GM23338 (cell line): ENCODE results near the gene RIF1. TPM values are rescaled to one million over a fixed set of nuclear protein-coding genes. Genes with fewer than 3 reads are reported as not detected.
"Not testable (repeated sequence)": the region's sequence is repeated elsewhere in the genome, so short reads cannot be mapped to it uniquely, and the experiment has no call there.

Experiments
- ATAC-seq: fragments of 200-7000 bp; cut with Tn5 transposase; 3 replicates; pipeline ENCODE4 v1.9.1; 2020
- DNase-seq: peaks from one replicate; pipeline ENCODE4 v3.0.0-alpha.2; 2015; ENCODE audit warnings: low spot score
- H2AFZ ChIP-seq: fragments of 200-600 bp; sonication (generic); 2 replicates; pipeline ENCODE4 v1.8.0; 2016; ENCODE audit warnings: antibody characterized with exemption, mild to moderate bottlenecking, moderate library complexity
- H3F3A ChIP-seq: fragments of 200-600 bp; sonication (generic); replicated peaks from 2 replicates; pipeline ENCODE4 v1.8.0; 2017; ENCODE audit warnings: antibody characterized with exemption, mixed run types, low read depth
- H3K27ac ChIP-seq: fragments of 200-600 bp; sonication (generic); 2 replicates; pipeline ENCODE4 v1.6.1; 2016; ENCODE audit warnings: low read depth
- H3K27me3 ChIP-seq: fragments of 200-600 bp; sonication (generic); 2 replicates; pipeline ENCODE4 v1.8.0; 2016; ENCODE audit warnings: mild to moderate bottlenecking, mixed run types, moderate library complexity; ENCODE audit not compliant: insufficient read depth
- H3K36me3 ChIP-seq: fragments of 200-600 bp; sonication (generic); 2 replicates; pipeline ENCODE4 v1.8.0; 2016; ENCODE audit warnings: mild to moderate bottlenecking; ENCODE audit not compliant: insufficient read depth
- H3K4me1 ChIP-seq: fragments of 200-600 bp; sonication (generic); 2 replicates; pipeline ENCODE4 v1.8.0; 2016; ENCODE audit warnings: mild to moderate bottlenecking, moderate library complexity; ENCODE audit not compliant: insufficient read depth
- H3K4me2 ChIP-seq: fragments of 200-600 bp; sonication (generic); 2 replicates; pipeline ENCODE4 v1.7.1; 2017; ENCODE audit warnings: mixed run types
- H3K4me3 ChIP-seq: fragments of 200-600 bp; sonication (generic); 2 replicates; pipeline ENCODE4 v1.6.1; 2016; ENCODE audit warnings: mixed run types
- H3K79me2 ChIP-seq: fragments of 200-600 bp; sonication (generic); replicated peaks from 2 replicates; pipeline ENCODE4 v1.8.0; 2017; ENCODE audit warnings: mild to moderate bottlenecking; ENCODE audit not compliant: insufficient read depth
- H3K9me2 ChIP-seq: fragments of 200-600 bp; sonication (generic); 2 replicates; pipeline ENCODE4 v1.8.0; 2017; ENCODE audit not compliant: insufficient read depth
- H4K20me1 ChIP-seq: fragments of 200-600 bp; sonication (generic); replicated peaks from 2 replicates; pipeline ENCODE4 v1.8.0; 2017; ENCODE audit warnings: mild to moderate bottlenecking; ENCODE audit not compliant: insufficient read depth
- H3K27ac Mint-ChIP-seq: 2 replicates; pipeline ENCODE4 v1.8.0; 2020; ENCODE audit warnings: inconsistent platforms, mild to moderate bottlenecking, moderate library complexity, mixed read lengths
- H3K27me3 Mint-ChIP-seq: 3 replicates; pipeline ENCODE4 v1.8.0; 2022; ENCODE audit warnings: low read depth, mild to moderate bottlenecking, moderate library complexity, mixed read lengths, inconsistent platforms; ENCODE audit not compliant: insufficient read depth, poor library complexity
- H3K36me3 Mint-ChIP-seq: 3 replicates; pipeline ENCODE4 v1.8.0; 2021; ENCODE audit warnings: low read depth, mild to moderate bottlenecking, inconsistent platforms, moderate library complexity, mixed read lengths
- H3K4me1 Mint-ChIP-seq: 3 replicates; pipeline ENCODE4 v1.8.0; 2020; ENCODE audit warnings: mild to moderate bottlenecking, inconsistent platforms, mixed read lengths
- H3K4me3 Mint-ChIP-seq: 3 replicates; pipeline ENCODE4 v1.8.0; 2021; ENCODE audit warnings: moderate library complexity, mild to moderate bottlenecking, inconsistent platforms, mixed read lengths
- H3K9me3 Mint-ChIP-seq: 3 replicates; pipeline ENCODE4 v1.8.0; 2020; ENCODE audit warnings: moderate library complexity, mild to moderate bottlenecking, inconsistent platforms, mixed read lengths
- CREB1 ChIP-seq: fragments of 250-450 bp; sonication (Bioruptor Pico); IDR thresholded peaks from 2 replicates; pipeline ENCODE4 v1.5.0; 2020; ENCODE audit warnings: low read depth, mild to moderate bottlenecking, moderate library complexity
- CTCF ChIP-seq, 2 experiments: fragments of 200-600 bp in 1 of 2; sonication (generic) in 1 of 2; conservative IDR thresholded peaks; 2 replicates each; pipeline versions ENCODE4 v1.5.1 to v1.6.1; 2016 to 2017; ENCODE audit warnings: antibody characterized with exemption in 2 of 2, low read depth in 2 of 2, mild to moderate bottlenecking in 2 of 2, moderate library complexity in 1 of 2
- EZH2 ChIP-seq: fragments of 200-600 bp; sonication (generic); IDR thresholded peaks from one replicate; pipeline ENCODE4 v1.8.0; 2017; ENCODE audit warnings: antibody characterized with exemption, mild to moderate bottlenecking, low read depth; ENCODE audit not compliant: unreplicated experiment
- STAT1 ChIP-seq: IDR thresholded peaks from one replicate; pipeline ENCODE4 v1.6.1; 2016; ENCODE audit warnings: antibody characterized with exemption; ENCODE audit not compliant: unreplicated experiment
- ZNF462 ChIP-seq: fragments of 250-450 bp; sonication (Bioruptor Pico); IDR thresholded peaks from 2 replicates; pipeline ENCODE4 v1.5.0; 2020; ENCODE audit warnings: mild to moderate bottlenecking, moderate library complexity
- polyA plus RNA-seq: library from polyadenylated mRNA; unstranded; fragments of >200 nt; fragmentation: Nextera tagmentation; extraction: Ambion mirVana; gene quantifications from 2 replicates; pipeline ENCODE4 v1.2.1, GENCODE V29; 2016
- total RNA-seq: library from RNA; depleted of rRNA; stranded (reverse); fragments of >200 nt; shearing (Covaris generic); gene quantifications from 2 replicates; pipeline ENCODE4 v1.2.3, GENCODE V29; 2014

RIF1 gene
- total and polyA plus RNA-seq, 2 experiments from 2014 or later, result 68.5 to 134 TPM

- H4K20me1 ChIP-seq, result peaks cover 47% of the 10 kb centered on the region
- no peak for ATAC-seq
- Mint-ChIP-seq H3K4me3 (no peak overlapping the region), H3K9me3 (no peaks in the 10 kb centered on the region), H3K27me3 (no peaks in the 10 kb centered on the region), H3K27ac (no peak overlapping the region), H3K36me3 (peaks cover 93% of the 10 kb centered on the region), H3K4me1 (no peaks in the 10 kb centered on the region)
- peaks cover 100% of the 10 kb centered on the region for H3K79me2 ChIP-seq
- H3F3A ChIP-seq, result peaks cover 5% of the 10 kb centered on the region; the same call in 1 of the 2 replicates
- DNase-seq, result no peak
- no peaks in the 10 kb centered on the region for H3K9me2 ChIP-seq
- no peak overlapping the region for H3K4me2 ChIP-seq
- no peak overlapping the region for H3K4me3 ChIP-seq
- H3K36me3 ChIP-seq, result peaks cover 90% of the 10 kb centered on the region
- H2AFZ ChIP-seq, result no peak overlapping the region
- no peak for TF ChIP-seq CREB1
- no peak for TF ChIP-seq CTCF (conservative IDR thresholded peaks at IDR 0.05; ENCODE audit: low read depth in 2 of 2)
- no peak for TF ChIP-seq EZH2
- TF ChIP-seq ZNF462, result no peak
- TF ChIP-seq STAT1, result no peak
- H3K27me3 ChIP-seq, result no peaks in the 10 kb centered on the region
- no peak overlapping the region for H3K27ac ChIP-seq
- H3K4me1 ChIP-seq, result no peaks in the 10 kb centered on the region
These were observed 7.9 kb downstream of the RIF1 start for GRCh38 chr2:151417650-151418049.

GRCh38 chr2:151421681-151422080 is 12.0 kb downstream of the RIF1 start:
- not testable (repeated sequence) for H3K27ac Mint-ChIP-seq, H3K4me2 ChIP-seq, H3K4me1 Mint-ChIP-seq, H3K9me2 ChIP-seq, DNase-seq, H3K9me3 Mint-ChIP-seq, H3K4me1 ChIP-seq, H3K4me3 ChIP-seq, H3K27me3 ChIP-seq, ATAC-seq, H3K4me3 Mint-ChIP-seq, H3K27ac ChIP-seq, H2AFZ ChIP-seq, H3K27me3 Mint-ChIP-seq
- Histone ChIP-seq H3K79me2 (peaks cover 100% of the 10 kb centered on the region), H3K36me3 (peaks cover 76% of the 10 kb centered on the region), H3F3A (peaks cover 17% of the 10 kb centered on the region), H4K20me1 (peaks cover 51% of the 10 kb centered on the region)
- H3K36me3 Mint-ChIP-seq, result peaks cover 93% of the 10 kb centered on the region
